ENCODE results near the gene MUL1. TPM values are rescaled to one million over a fixed set of nuclear protein-coding genes. Genes with fewer than 3 reads are reported as not detected.

Gene MUL1
- total and polyA plus RNA-seq, 2 of the 8 experiments (the other 6 are each of a cell fraction or from before 2014, with no cell fraction given): 16.4 to 20.8 TPM

DNA sequence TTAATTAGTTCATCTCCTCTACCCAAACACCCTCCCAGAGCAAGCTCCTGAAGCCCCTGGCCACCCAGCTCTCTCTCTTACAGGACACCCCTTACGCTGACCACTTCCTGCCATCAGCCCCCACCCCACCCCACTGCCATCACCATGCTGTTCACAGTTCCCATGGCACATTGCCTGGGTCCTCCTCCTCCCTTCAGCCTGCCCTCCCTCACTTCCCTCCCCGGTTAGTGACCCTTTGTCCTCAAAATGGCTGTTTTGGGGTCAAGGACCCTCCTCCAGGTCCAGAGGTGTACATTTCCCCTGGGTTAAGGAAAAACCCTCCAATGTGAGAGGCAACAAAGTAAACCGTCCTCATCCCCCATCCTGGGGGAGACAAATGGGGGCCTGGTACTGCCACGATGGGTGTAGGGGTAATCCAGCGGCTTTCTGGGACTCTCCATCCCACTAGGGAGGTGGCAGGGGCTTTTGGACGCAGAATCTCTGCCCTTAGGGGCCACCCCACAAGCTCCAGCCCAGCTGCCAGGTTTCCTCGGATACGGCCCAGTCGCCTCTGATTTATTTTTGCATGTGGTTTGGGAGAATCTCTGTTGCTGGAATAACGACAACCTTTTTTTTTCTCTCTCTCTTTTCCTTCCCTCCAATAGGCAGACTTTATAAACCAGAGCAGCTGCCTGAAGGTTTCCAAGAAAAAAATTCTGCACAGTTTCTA, 30.4 kb downstream of the MUL1 start (continued):
- TF ChIP-seq, protein P1, sequence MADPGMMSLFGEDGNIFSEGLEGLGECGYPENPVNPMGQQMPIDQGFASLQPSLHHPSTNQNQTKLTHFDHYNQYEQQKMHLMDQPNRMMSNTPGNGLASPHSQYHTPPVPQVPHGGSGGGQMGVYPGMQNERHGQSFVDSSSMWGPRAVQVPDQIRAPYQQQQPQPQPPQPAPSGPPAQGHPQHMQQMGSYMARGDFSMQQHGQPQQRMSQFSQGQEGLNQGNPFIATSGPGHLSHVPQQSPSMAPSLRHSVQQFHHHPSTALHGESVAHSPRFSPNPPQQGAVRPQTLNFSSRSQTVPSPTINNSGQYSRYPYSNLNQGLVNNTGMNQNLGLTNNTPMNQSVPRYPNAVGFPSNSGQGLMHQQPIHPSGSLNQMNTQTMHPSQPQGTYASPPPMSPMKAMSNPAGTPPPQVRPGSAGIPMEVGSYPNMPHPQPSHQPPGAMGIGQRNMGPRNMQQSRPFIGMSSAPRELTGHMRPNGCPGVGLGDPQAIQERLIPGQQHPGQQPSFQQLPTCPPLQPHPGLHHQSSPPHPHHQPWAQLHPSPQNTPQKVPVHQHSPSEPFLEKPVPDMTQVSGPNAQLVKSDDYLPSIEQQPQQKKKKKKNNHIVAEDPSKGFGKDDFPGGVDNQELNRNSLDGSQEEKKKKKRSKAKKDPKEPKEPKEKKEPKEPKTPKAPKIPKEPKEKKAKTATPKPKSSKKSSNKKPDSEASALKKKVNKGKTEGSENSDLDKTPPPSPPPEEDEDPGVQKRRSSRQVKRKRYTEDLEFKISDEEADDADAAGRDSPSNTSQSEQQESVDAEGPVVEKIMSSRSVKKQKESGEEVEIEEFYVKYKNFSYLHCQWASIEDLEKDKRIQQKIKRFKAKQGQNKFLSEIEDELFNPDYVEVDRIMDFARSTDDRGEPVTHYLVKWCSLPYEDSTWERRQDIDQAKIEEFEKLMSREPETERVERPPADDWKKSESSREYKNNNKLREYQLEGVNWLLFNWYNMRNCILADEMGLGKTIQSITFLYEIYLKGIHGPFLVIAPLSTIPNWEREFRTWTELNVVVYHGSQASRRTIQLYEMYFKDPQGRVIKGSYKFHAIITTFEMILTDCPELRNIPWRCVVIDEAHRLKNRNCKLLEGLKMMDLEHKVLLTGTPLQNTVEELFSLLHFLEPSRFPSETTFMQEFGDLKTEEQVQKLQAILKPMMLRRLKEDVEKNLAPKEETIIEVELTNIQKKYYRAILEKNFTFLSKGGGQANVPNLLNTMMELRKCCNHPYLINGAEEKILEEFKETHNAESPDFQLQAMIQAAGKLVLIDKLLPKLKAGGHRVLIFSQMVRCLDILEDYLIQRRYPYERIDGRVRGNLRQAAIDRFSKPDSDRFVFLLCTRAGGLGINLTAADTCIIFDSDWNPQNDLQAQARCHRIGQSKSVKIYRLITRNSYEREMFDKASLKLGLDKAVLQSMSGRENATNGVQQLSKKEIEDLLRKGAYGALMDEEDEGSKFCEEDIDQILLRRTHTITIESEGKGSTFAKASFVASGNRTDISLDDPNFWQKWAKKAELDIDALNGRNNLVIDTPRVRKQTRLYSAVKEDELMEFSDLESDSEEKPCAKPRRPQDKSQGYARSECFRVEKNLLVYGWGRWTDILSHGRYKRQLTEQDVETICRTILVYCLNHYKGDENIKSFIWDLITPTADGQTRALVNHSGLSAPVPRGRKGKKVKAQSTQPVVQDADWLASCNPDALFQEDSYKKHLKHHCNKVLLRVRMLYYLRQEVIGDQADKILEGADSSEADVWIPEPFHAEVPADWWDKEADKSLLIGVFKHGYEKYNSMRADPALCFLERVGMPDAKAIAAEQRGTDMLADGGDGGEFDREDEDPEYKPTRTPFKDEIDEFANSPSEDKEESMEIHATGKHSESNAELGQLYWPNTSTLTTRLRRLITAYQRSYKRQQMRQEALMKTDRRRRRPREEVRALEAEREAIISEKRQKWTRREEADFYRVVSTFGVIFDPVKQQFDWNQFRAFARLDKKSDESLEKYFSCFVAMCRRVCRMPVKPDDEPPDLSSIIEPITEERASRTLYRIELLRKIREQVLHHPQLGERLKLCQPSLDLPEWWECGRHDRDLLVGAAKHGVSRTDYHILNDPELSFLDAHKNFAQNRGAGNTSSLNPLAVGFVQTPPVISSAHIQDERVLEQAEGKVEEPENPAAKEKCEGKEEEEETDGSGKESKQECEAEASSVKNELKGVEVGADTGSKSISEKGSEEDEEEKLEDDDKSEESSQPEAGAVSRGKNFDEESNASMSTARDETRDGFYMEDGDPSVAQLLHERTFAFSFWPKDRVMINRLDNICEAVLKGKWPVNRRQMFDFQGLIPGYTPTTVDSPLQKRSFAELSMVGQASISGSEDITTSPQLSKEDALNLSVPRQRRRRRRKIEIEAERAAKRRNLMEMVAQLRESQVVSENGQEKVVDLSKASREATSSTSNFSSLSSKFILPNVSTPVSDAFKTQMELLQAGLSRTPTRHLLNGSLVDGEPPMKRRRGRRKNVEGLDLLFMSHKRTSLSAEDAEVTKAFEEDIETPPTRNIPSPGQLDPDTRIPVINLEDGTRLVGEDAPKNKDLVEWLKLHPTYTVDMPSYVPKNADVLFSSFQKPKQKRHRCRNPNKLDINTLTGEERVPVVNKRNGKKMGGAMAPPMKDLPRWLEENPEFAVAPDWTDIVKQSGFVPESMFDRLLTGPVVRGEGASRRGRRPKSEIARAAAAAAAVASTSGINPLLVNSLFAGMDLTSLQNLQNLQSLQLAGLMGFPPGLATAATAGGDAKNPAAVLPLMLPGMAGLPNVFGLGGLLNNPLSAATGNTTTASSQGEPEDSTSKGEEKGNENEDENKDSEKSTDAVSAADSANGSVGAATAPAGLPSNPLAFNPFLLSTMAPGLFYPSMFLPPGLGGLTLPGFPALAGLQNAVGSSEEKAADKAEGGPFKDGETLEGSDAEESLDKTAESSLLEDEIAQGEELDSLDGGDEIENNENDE (IDR thresholded peaks at IDR 0.05; ENCODE audit: insufficient replicate concordance, low read length): no peak
- TF ChIP-seq FOSL1 (IDR thresholded peaks at IDR 0.05; ENCODE audit: insufficient read depth, low read depth, low read length) (no peak), CTBP2 (IDR thresholded peaks at IDR 0.05; ENCODE audit: borderline replicate concordance, insufficient read depth, insufficient read length, low read length) (no peak), BRCA1 (IDR thresholded peaks at IDR 0.05; ENCODE audit: low read depth, low read length) (no peak), EGR1 (IDR thresholded peaks at IDR 0.05; ENCODE audit: borderline replicate concordance, low read depth, low read length) (no peak), TAF7 (optimal IDR thresholded peaks at IDR 0.05; ENCODE audit: borderline replicate concordance, low read depth, low read length) (no peak), POLR2A (IDR thresholded peaks at IDR 0.05; ENCODE audit: control extremely low read depth in 1 of 2, low read depth in 2 of 2, low read length in 2 of 2) (no peak), SP1 (IDR thresholded peaks at IDR 0.05; ENCODE audit: low read depth, low read length) (no peak), EZH2 (IDR thresholded peaks at IDR 0.05; ENCODE audit: low read depth, low read length, severe bottlenecking) (no peak), CHD2 (IDR thresholded peaks at IDR 0.05; ENCODE audit: low read length) (no peak)
